C4-2B (cell line): Measurements from ENCODE around the gene DLX4.

Experiments used
- H3K27ac ChIP-seq: fragments of 450-650 bp; 2 replicates; pipeline ENCODE4 v1.5.1; 2017
- ZFX ChIP-seq: fragments of 450-650 bp; IDR thresholded peaks from 2 replicates; pipeline ENCODE4 v1.6.1; 2017
- TF ChIP-seq, protein P1 (sequence below): fragments of 450-650 bp; conservative IDR thresholded peaks from 2 replicates; pipeline ENCODE4 v1.5.1; 2017; ENCODE audit warnings: mild to moderate bottlenecking

The DLX4 gene

DNA sequence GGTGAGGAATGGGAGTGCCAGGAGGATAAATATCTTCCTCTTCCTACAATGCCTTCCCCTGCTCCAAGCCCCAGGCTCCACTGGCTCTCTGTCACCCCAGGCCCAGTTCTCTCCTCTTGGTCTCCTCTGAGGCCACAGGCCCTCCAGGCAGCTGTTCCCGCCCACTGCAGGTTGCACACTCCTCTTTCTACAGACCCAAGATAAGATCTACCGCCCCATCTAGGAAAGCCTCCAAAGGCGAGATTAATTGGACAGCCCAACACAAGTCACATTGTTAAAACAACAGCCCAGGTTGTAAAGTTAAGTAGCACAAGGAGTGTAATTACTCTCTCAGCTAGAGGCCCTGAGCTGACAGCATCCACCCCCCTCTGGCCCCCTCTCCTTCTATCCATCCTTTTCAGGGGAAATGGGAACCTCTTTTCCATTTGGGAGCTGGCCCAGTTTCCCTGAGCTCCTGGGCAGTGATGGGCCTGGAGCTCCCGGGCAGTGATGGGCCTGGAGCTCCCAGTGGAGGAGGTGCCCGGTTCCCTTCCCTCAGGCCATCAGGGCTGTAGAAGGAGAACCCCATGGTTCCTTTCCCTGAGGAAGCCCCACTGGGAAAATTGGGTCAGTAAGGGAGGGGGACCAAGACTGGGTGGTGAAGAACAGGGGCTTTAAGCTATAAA lies 7.3 kb downstream of the DLX4 start:
- no peak overlapping the region for H3K27ac ChIP-seq
- TF ChIP-seq, protein P1, sequence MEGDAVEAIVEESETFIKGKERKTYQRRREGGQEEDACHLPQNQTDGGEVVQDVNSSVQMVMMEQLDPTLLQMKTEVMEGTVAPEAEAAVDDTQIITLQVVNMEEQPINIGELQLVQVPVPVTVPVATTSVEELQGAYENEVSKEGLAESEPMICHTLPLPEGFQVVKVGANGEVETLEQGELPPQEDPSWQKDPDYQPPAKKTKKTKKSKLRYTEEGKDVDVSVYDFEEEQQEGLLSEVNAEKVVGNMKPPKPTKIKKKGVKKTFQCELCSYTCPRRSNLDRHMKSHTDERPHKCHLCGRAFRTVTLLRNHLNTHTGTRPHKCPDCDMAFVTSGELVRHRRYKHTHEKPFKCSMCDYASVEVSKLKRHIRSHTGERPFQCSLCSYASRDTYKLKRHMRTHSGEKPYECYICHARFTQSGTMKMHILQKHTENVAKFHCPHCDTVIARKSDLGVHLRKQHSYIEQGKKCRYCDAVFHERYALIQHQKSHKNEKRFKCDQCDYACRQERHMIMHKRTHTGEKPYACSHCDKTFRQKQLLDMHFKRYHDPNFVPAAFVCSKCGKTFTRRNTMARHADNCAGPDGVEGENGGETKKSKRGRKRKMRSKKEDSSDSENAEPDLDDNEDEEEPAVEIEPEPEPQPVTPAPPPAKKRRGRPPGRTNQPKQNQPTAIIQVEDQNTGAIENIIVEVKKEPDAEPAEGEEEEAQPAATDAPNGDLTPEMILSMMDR = no peak
- TF ChIP-seq ZFX = no peak

DNA sequence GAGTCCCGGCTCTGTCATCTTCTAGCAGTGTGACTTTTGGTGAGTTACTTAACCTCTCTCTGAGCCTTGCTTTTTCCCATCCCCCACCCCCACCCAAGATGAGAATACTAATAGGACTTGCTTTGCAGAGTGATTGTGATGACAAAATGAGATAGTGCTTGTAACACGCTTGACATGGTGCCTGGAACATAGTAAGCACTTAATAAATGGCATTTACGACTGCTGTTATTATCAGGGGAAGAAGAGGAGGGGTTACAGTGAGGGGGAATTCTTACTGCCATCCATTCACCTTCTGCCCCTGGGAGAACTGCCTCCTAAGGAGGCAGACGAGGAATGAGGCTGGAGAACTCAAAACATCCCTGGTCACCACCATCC lies 7.8 kb downstream of the DLX4 start:
- TF ChIP-seq, protein P1 = no peak
- no peak for TF ChIP-seq ZFX
- no peak overlapping the region for H3K27ac ChIP-seq

DNA sequence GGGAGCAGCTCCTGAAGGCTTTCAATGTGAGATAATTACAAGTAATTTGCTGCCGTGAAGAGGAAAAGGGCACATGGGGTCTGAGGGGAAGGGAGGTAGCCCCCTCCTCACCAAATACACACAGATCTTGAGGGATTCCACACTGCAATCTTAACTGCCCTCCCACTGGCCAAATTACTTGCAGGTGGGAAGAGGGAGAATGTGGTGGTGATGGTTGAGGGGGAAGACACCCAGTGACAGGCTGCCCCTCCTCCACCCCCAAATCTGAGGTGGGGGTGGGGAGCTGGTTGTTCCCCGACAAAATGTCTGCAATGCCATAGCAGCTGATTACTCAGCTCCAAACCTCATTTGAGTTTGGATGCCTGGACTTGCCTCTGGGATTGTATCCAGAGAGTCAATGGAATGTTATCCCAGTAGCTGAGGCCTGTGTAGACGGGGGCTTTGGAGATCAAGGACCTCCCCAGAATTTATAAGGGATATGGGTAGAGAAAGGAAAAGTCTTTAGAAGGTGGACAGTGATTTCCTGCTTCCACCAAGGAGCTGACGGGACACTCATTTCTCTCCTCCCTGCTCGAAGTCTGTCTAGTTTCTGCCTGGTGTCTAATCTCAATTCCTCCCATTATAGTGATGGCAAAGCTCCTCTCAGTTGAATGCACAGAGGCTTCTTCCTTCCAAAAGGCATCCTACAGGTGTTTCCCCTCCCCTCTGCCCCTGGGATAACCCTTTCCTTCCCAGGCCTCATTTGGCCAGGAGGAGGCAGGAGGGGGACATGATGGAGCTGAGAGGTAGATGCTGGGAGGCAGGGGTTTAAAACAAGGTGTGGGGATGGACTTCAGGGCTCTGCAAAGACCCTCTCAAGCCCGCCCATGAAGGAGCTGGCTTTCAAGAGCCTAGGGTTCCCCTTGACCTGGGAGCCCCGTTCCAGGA lies 8.7 kb downstream of the DLX4 start:
- TF ChIP-seq ZFX = no peak
- TF ChIP-seq, protein P1 = no peak
- no peak overlapping the region for H3K27ac ChIP-seq

DNA sequence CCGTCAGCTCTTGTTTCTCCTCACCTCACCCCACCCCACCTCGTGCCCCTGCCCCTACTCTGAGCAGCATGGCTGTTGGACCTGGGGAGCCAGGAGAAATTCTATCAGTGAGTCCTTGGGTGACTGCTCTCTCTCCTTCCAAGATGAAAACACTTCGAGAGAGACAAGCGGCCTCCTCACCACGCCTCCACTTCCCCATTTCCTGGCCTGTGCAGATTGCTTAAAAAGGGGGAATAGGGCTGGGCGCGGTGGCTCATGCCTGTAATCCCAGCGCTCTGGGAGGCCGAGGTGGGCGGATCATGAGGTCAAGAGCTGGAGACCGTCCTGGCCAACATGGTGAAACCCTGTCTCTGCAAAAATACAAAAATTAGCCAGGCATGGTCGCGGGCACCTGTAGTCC lies 9.5 kb downstream of the DLX4 start:
- H3K27ac ChIP-seq = no peak overlapping the region
- no peak for TF ChIP-seq ZFX
- TF ChIP-seq, protein P1 = no peak

DNA sequence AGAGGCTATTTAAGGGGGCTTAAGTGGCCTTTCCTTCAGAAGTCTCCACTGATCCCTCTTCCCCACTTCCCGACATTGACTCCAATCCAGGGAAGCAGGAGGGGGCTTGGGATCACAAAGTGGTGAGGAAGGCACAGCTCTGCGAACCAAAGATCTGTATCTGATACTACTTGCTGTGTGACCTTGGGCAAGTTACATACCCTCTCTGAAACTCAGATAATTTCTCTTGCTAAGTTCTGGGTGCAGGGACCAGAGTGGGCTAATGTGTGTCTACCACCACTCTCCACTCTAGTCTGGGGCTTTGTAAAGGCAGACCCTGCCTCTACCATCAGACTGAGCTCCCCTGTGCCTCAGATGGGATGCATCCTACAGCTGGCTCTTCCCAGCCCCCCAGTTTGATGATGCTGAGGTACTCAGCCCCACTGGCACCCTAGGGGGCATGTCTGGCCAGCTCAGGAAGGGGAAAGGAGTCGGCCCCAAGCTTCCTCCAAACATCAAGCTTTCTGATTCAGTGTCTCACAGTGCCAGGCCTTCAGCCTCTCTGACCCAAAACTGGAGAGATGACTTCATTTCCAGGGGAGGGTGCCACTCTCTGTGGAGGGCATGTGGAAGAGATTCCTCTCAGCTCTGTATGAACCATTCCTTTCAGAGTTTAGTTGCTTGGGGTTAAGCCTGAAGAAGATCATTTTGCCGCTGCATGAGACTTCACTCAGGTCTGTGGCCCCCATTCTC lies 10.9 kb downstream of the DLX4 start:
- H3K27ac ChIP-seq = no peak overlapping the region
- TF ChIP-seq ZFX = no peak
- TF ChIP-seq, protein P1 = no peak

DNA sequence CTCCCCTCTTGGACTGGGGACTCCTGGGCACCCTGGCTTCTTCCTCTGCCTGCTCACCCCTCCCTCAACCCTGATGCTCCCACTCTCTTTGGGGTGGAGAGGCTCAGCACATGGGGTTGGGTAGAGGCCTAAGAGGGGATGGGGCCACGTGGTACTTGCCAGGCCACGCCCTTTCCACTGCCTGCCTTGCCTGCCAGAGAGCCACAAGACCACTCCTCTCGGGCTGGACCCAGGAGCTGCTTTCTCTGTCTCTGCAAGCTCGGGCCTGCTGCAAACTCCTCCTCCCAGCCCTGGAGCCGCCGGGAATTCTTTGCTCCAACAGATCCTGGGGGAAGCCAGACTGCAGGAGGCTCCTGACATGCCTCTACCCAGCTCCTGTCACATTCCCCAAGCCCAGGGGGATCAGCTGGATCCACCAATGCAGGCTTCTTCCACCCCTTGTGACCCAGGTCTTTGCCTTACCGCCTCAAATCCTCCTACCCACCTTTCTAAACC lies 11.8 kb downstream of the DLX4 start:
- no peak overlapping the region for H3K27ac ChIP-seq
- TF ChIP-seq ZFX = no peak
- TF ChIP-seq, protein P1 = no peak

DNA sequence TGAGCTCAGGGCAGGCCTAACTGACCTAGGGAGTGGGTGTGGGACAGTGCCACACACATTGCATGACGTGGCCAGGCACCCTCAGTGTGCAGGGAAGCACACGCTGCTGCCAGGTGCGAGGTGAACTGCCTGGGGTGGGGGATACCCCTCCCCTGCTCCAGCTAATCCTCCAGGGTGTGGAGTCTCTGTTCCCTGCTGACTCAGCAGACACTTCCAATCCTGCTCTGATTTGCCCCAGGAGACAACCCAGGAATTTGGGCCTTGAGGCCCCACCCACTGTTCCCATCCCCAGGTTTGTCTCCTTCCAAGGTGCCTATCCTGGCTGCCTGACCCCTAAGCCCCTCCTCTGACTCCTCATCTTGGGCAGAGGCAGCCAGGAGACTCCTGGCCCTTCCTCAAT lies 15.3 kb downstream of the DLX4 start:
- H3K27ac ChIP-seq = no peak overlapping the region
- TF ChIP-seq, protein P1 = no peak
- TF ChIP-seq ZFX = no peak
